ENCODE data around the gene STRIP2.

DNA sequence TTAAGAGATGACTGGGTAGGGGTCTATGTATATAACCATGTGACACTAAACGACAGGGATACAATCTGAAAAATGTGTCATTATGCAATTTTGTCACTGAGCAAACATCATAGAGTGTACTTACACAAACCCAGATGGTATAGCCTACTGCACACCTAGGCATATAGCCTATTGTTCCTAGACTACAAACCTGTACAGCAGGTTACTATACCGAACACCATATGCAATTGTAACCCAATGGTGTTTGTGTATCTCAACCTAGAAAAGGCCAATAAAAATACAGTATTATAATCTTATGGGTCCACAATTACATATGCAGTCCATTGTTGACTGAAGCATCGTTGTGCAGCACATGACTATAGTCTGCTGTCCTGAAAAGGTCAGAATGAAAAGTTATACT, 22.9 kb downstream of the STRIP2 start:
- no peak for TF ChIP-seq CTCF (IDR thresholded peaks at IDR 0.05)
- no peak for TF ChIP-seq POLR2A (IDR thresholded peaks at IDR 0.05)
